Ureter (tissue), 1 donor: ENCODE results near the gene STXBP5L. TPM values are rescaled to one million over a fixed set of nuclear protein-coding genes. Genes with fewer than 3 reads are reported as not detected.
"Not testable (repeated sequence)": the region's sequence is repeated elsewhere in the genome, so short reads cannot be mapped to it uniquely, and the experiment has no call there.

ENCODE experiments used
- DNase-seq: peaks from one replicate; pipeline ENCODE4 v3.0.0-alpha.2; 2020; ENCODE audit warnings: low spot score
- total RNA-seq: library from RNA; stranded (reverse); gene quantifications from one replicate; pipeline ENCODE4 v1.2.4, GENCODE V29; 2023
- donor health status: DM: yes; HTN: yes; CAD: no.

Gene STXBP5L
- total RNA-seq, result 8.3 TPM

DNA sequence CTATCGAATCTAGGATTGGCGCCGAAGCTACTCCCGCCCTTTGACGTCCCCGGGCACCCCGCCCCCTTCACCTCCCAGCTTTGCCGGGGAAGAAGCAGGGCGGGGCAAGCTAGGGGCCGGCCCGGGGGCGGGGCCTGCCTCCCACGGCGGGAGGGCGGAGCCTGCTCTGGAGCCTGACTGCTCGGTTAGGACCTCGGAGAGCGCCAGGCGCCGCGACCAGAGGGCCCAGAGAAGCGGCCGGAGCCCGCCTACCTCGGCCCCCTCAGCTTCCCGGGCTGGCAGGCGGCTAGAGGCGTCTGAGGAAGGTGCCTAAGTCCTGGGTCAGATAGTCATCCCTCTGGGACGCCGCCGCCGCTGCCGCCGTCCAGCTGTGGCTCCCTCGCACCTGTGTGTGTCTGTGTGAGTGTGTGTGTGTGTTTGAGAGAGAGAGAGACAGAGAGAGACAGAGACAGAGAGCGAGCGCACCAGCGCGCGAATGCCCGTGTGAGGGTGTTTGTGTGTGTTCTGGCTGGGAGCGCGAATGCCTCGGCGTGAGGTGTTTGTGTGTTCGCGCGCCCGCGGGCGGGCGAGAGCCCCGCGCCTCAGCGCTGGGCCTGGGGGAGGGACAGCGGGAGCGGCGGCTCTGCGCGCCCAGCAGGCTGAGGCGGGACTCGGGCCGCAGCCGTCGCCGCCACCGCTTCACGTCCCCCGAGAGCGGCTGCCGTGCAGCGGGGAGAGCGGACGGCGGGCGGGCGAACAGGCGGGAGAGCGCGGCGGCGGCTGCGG is at the start of gene STXBP5L:
Gene STXBP5L (plus strand): TSS at position 176 of the 765 bp plus-strand sequence. CDS start 1,374 bp downstream, outside the sequence.
- peak; percentile 84 for DNase-seq

DNA sequence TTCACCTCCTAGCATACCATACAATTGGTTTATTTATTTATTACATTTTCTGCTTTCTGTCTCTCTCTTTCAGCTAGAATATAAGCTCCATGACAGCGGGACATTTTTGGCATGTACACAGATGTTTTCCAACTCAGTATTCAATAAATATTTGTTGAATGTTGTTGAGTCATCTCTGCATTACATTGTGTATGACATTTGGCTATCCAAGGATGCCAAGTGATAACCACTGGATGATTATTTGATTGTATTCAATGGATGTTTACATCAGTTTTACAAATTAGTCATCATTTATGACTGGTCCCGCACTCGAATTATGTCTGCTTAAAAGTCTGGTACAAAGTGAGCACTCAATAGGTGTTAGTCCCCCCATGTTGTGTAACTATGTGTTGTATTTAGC is 49.5 kb upstream of the STXBP5L start:
- no peak for DNase-seq

DNA sequence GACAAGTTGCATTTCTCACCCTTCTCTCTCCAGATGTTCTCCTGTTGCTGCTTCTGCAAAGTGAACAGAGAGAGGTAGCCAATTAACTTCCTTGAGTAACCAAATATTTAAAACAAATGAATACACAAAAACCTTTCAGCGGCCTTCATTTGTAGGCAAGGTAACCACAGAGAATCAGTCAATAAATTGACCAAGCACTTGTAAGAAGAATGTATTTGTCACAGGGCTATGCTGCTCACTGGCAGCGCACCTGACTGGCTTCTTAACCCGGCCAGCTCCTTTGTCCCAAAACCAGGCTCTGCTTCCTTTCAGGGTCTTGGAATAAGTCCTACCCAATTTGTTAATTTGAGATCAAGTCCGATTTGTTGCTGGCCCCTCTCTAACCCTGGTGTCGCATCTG is 43.5 kb upstream of the STXBP5L start:
- DNase-seq, result no peak

DNA sequence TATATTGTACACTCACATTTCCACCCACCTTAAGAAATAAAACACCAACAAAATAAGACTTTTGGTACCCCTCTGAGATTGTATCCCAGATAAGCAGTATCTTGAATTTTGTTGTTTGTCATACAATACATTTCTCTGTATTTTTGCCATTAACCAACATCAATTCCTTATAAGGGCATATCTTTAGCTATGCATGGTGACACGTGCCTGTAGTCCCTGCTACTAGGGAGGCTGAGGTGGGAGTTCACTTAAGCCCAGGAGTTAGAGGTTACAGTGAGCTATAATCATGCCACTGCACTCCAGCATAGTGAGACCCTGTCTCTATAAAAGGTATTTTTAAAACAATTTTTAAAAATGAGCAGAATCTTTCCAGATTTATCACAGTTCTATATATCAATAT is 32.5 kb upstream of the STXBP5L start:
- no peak for DNase-seq

DNA sequence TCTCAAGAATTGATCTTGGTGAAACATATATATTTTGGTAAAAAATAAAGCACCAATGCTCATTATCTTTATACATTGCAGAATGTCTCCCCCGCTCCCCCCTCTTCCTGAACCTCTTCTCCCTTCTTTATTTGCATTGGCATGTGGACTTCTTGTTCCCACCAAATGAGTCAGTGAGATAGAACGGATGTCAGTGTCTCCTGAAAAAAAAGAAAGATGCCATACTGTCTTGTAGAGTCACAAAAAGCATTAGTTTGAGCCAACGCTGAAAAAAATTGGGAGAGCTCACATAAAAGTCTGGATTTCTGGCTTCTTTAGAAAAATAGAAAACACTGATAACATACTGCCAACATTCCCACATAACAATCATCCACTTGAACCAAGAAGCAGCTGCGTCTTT is 32.0 kb upstream of the STXBP5L start:
- no peak for DNase-seq

DNA sequence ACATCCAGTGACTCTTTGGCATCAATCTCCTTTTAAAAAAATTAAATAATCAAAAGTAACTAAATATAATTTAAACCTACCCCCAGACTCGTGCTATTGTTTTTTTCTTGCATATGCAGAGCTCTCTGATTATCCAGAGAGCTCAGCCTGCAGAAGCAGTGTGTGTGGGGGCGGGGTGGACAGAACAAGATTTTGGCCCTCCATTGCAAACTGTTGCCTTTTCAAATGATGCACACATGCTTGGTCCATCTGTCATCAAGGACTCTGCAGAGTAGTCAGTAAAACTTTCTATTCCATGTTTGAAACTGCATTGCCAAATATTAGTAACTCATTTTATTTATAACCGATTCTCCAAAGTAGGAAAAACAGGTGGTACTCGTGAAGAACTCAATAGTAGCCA is 28.6 kb upstream of the STXBP5L start:
- DNase-seq, result no peak

DNA sequence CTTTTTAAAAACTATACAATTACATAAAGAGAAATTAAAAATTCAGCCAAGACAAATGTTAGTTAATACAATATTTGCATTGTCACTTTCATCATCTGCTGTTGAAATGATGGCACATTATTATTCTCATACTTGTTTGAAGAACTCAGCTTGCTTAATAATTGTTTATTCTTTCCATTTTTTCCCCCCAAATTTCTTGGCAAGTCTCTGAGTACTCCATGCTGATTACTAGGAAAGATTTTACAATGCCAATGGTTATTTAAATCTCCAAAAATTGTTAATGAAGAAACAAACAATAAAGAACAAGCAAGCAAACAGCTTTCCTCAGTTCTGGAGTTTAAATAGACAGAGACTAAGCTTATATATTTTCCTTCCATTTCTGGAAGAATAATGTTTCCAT is 15.1 kb upstream of the STXBP5L start:
- no peak for DNase-seq

DNA sequence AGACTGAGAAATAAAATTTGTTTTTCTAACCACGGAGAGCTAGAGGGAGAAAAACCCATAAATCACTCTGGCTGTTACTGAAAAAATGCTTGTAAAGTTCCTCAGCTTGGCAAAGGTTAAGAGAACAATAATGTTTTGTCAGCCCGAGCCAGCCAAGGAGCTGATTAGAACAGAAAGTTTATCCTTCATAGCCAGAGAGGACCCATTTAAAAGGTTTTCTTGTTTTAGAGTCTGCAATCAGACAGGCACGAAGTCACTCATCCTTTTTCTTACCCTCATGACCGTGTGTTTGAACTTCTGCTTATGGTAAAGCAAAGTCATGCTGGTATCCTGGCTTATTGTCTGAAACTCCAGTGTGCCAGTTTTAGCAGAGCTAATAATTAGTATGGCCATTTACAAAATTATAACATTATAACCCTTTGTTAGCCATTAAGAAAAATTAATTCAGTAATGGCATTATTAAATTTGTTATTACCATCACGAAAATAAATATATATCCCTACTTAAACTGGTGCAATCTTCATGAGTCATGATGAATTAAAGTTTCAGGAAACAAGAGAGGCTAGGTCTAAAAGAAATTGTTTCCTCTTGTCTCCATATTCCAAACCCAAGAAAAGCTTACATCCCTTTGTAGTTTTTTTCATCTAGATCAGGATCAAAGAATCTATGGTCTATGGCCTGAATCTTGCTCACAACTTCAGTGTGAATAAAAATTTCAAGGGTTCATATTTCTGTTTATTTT is 13.5 kb upstream of the STXBP5L start:
- peak; percentile 43 for DNase-seq

DNA sequence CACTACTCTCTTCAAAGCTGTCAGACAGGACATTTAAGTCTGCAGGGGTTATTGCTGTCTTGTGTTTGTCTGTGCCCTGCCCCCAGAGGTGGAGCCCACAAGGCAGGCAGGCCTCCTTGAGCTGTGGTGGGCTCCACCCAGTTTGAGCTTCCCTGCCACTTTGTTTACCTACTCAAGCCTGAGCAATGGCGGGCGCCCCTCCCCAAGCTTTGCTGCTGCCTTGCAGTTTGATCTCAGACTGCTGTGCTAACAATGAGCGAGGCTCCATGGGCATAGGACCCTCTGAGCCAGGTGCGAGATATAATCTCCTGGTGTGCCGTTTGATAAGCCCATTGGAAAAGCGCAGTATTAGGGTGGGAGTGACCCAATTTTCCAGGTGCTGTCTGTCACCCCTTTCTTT is 6.3 kb upstream of the STXBP5L start:
- DNase-seq, result not testable (repeated sequence)

DNA sequence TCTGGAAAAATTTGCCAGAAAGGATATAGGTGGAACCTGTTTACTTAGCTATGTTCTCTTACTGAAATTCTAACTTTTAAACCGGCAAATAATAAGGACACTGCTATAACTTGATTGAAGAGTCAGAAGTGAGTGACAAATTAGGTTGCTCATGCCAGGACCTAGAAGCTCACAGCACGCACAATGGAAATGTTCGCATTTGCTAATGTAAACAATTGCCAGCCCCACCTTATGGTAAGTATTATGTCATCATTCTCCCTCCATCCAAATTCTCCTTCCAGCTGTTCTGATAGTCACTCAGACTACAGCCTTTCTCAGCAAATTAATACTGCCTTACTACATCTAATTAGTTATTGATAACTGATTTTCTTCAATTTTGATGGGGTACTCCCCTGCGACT is 4.8 kb upstream of the STXBP5L start:
- no peak for DNase-seq

DNA sequence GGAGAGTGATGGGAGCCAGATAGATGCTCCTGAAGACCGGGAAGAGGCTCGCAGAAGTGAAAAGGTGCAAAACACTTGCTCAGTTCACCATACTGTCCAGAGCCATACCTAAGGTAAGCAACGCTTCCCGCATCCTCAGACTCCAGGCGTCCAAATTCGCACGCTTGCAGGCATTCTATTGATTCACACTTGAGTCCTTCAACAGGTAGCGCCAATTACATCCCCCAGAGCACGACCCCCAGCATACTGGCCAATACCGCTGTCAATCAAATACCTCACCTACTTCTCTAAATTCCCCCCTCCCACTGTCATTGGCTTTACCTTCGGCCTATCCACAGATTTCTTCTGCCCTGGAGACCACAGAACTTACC is 361 bp upstream of the STXBP5L start:
- DNase-seq, result no peak

DNA sequence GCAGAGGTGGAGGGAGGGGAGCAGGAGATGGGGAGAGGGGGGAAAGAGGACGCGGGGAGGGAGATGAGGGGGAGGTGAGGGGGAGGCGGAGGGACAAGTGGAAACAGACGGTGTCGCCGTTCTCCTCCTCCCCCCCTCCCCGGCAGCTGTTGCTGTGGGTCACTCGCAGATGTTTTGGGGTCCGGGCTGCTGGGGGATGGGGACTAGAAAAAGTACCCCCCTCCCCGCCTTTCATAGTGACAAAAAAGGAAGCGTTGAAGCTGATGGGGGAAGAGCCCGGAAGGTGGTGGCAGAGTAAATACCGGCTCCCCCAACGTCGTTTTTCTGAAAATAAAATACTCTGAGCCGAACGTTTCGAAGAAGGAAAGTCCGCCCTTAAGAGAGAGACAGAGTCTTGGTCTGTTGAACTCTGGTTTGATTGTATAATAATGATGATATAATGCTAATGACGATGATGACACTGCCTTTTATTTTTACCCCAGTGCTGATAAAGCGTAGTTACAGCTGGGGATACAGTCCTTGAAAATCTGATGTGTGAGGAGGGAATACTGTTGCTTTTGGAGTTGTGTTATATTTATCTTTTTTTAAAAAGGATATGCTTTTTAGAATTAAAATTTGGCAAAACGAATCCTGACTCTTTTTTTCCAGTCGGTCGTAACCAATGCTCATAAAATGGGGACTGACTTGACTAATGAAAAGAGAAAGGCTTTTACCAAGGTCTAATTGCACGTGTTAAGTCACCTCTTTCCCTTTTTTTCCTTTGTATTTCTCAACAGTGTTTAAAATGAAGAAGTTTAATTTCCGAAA is 993 bp downstream of the STXBP5L start:
- DNase-seq, result peak; percentile 39

DNA sequence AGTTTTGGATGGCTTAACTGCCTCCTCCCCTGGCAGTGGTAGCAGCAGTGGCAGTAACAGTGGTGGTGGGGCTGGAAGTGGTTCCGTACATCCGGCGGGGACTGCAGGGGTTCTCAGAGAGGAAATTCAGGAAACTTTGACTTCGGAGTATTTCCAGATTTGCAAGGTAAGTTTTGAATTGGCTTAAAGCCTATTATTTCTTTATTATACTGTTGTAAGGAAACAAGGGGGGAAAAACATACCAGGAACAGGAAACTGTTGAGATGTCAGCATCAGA is 1.5 kb downstream of the STXBP5L start:
- no peak for DNase-seq

DNA sequence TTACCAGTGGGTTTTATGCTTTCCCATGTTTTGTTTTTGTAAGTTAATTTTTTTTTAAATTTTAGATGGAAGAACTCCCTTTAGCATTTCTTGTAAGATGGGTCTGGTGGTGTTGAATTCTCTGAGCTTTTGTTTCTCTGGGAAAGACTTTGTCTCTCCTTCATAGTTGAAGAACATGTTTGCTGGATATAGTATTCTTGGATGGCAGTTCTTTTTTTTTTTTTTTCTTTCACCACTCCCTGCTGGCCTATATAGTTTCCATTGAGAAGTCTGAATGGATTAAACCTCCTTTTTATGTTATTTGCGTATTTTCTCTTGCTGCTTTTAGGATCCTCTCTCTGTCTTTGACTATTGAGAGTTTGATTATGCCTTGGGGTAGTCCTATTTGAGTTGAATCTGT is 18.1 kb downstream of the STXBP5L start:
- DNase-seq, result no peak

DNA sequence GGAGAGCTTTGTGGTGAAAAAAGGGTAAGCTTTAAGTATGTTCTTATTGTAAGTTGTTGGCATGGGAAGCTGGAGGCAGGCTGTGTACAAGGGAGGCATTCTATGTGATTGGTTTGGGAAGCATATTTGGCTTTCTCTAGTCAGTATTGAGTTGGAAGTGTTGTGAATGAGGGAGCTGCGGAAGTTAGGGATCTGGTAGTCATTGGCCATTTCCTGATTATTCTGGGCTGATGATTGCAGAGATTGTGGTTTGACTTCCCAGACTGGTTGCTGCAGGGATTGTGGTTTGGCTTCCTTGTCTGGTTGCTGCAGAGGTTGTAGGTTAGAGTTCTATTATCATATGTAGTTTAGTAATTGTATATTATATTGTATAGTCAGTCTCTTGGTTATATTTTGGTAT is 21.0 kb downstream of the STXBP5L start:
- DNase-seq, result no peak

DNA sequence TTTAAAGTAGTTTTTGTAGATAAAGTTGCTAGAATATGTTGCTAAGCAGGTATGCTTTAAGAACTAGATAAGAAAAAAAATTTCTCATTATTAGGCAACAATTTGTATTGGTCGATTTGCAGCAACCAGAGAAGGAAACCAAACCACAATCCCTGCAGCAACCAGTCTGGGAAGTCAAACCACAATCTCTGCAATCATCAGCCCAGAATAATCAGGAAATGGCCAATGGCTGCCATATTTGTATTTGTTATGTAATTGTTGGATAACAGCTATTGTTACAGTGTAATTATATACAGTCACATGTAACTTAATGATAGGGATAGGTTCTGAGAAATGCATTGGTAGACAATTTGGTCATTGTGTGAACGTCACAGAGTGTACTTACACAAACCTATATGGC is 23.6 kb downstream of the STXBP5L start:
- DNase-seq, result no peak

DNA sequence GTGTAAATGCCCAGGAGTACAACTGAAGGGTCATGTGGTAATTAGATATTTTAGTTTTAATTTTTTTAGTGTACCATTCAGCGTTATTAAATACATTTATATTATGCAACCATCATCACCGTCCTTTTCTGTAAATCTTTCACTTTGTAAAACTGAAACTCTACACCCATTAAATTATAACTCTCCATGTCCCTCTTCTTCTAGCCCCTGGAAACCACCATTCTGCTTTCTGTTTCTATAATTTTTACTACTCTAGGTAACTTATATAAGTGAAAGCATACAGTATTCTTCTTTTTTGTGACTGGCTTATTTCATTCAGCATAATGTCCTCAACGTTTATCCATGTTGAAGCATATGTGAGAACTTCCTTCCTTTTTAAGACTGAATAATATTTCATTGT is 48.1 kb downstream of the STXBP5L start:
- DNase-seq, result no peak

DNA sequence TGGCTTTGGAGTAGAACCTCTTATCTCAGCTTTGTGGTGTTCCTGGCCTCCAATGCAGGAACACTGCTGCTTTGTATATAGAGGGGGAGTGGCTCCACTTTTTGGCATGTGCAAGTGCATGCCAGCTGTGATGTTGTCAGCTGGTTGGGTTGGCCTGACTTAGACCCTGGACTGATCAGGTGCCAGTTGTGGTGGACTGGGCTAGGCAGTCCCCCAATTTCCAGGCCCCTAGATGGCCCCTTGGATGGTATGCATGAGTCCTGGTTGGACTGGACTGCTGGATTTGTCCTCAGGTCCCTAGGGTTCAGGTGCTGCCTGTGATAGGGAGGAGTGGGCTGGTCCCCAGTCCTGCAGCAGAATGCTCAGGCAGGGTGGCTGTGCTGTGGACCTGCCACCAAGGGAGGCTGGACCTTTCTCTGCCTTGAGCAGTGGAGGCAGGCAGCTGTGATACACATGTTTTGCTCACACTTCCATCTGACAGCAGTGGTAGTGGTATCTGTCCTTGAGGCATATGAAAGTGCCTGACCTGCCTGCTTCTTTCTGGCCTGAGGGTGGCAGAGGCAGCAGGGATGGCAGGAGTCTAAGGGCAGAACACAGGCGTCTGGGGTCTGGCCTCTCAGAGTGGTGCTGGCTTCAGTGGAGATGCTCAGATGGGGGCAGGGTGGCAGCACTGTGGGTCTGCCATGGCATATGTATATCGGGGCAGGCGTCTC is 74.8 kb downstream of the STXBP5L start:
- no peak for DNase-seq

DNA sequence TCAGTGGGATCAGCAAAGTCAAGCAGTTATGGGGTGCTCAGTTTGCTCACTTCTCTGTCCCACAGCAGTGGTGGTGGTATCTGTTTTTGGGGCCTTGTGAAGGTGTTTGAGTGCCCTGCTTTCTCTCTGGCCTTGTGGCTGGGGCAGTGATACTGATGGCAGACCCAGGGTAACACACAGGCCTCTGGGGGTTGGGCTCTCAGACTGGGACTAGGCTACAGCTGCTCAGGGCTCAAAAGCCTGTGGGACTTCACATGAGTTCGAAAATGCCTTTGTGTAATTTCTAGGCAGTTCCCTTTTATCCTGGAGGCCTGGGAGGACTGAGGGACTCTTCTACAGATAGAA is 75.3 kb downstream of the STXBP5L start:
- DNase-seq, result no peak

DNA sequence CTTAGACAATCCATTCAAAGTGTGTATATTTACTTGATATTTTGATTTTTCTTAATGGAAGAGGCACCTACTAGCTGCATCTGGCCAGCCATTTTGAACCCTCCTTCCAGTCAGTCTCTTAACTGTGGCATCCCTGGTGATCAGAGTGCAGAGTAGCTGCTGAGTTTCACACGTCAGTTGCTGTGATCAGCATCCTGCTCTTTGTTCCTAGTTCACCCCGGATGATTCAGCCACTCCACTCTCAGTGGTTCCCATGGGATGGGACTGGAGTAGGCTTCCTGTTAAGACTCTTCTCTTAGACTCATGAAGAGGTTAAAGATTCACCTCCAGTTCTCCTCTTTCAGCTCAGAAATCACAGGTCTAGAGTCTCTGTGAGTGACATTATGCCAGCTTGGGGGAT is 75.8 kb downstream of the STXBP5L start:
- no peak for DNase-seq

DNA sequence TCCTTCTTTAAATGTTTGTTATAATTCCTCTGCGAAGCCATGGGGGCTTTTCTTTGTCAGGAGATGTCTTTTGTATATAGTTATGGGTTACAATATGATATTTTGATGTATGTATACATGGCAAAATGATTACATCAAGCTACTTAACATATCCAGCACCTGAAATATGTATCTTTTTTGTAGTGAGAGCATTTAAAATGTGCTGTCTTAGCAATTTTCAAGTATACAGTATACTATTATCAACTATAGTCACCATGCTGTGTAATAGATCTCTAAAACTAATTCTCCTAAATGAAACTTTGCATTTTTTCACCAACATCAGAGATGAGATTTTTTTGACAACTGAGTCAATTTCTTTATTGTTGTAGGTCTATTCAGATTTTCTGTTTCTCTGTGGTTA is 77.2 kb downstream of the STXBP5L start:
- DNase-seq, result no peak

DNA sequence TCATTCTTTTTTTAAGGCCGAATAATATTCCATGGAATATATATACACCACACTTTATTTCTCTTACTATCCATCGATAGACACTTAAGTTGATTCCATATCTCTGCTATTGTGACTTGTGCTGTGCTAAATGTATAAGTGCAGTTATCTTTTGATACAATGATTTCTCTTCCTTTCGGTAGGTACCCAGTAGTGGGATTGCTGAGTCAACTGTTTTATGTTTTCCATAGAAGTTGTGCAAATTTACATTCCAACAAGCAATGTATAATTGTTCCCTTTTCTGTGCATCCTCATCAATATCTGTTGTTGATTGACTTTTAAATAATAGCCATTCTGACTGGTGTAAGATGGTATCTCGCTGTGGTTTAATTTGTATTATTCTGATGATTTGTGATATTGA is 81.0 kb downstream of the STXBP5L start:
- DNase-seq, result no peak
